Activated CD4-positive, alpha-beta T cell treated with anti-CD3 and anti-CD28 coated beads for 4 hours (primary cell): ENCODE measurements around the gene IQCH.
"Not testable (repeated sequence)": the region's sequence is repeated elsewhere in the genome, so short reads cannot be mapped to it uniquely, and the experiment has no call there.

Source experiments
- DNase-seq, 2 donors: peaks; one replicate each; pipeline ENCODE4 v3.0.0-alpha.2; 2020

IQCH gene

DNA sequence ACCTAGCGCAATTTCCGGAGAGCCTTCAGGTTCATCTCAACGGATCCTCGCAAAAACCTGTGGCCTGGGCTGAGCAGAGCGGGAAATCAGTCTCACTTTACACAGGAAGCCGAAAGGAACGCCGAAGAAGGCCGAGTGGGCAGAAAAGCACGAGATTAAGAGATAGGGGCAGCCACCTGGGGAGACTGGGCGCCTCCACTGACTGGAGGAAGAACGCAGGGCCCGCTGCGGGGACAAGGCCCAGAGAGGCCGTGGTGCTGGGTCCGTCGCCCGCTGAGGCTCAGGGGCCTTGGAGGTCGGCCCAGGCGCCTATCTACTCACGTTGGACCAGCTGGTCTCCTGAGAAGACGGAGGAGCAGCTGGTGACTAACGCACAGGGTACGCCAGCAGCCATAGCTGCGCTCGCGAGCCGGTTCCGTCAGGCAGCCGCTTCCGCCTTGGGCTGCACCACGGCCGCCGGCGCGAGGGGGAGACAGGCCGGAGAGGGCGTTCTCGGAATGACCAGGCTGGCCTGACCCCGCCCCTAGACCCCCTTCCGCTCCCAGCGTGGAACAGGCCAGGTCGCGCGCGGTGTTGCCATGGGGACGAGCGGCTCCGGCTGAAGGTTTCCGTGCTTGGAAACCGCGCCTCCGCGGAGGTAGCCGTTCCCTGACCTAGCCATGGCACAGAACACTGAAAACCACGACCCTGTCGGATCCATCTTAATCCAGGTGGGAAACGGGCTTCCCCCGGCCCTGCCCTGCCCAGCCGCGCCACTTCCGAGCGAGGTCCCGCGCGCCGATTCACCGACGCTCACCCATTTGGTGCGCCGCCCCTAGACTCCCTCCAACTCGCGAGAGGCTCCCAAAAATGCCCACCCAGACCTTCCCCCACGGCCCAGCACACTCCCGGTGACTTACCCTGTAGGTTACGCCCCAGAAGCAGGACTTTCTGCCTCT lies at the start of gene IQCH, which contains the start of gene AAGAB:
TSS of gene IQCH (plus strand) at position 549 of the 938 bp plus-strand sequence. CDS start at position 660, 111 bp downstream.
TSS of gene AAGAB (minus strand) at position 424 of the 938 bp plus-strand sequence. CDS start at position 394, 30 bp downstream.
- DNase-seq, result peak; percentile 96 to 97

DNA sequence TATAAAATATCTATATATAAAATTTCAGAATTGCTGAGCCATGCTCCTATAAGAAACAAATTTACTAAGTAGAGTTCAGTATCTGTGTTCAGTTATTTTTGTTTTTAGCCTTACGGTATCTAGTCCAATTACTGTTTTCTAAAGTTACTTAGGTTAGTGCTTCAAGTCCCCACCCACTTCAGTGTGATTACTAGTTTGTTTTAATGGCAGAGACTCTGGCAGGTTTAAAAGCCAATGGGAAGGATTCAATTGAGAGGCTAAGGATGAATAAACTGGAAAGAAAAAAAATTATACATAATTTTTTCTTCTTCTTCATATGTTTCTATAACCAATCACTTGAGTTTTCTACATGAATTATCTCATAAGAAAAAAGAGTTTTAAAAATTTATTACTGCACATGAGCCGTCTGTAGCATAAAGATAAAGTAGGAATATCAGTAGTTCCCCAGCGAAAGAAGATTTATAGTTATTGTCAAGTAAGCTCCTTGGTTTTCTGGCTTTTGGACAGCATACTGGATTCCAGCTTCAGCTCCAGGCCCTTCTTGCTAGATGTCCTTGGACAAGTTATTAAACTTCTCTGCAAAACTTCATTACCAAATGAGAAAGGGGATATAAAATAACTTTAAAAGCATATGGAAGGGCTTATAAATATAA lies 46.9 kb upstream of the IQCH start:
- DNase-seq, result no peak

GRCh38 chr15:67208396-67208795 lies 46.2 kb upstream of the IQCH start:
- DNase-seq, result no peak

DNA sequence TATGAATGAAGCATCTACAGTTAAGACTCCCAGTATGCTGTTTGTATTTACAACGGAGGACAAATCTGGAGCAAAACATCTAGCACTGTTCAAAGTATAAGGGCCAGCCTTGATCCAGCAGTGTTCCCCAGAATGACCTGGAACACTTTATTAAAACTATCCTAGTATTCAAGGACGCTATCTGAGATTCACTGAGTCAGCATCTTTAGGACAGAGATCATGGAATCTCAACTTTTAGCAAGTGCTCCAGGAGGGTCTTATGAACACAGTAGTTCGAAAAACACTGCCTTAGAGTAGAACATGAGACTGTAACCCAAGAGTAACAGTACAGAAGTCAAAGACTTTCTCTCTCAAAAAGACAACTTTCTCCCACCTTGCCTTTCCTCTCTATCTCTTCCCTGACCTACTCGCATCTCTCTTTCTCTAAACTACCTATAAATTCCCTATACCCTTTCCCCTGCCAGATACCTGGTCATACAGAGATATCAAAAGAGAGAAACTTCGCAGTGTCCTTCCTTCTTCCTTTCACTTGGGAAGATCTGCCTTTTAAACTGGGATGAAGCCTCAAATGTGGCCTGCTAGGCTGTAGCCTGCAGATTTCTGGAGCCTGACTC lies 43.9 kb upstream of the IQCH start:
- DNase-seq, result no peak

DNA sequence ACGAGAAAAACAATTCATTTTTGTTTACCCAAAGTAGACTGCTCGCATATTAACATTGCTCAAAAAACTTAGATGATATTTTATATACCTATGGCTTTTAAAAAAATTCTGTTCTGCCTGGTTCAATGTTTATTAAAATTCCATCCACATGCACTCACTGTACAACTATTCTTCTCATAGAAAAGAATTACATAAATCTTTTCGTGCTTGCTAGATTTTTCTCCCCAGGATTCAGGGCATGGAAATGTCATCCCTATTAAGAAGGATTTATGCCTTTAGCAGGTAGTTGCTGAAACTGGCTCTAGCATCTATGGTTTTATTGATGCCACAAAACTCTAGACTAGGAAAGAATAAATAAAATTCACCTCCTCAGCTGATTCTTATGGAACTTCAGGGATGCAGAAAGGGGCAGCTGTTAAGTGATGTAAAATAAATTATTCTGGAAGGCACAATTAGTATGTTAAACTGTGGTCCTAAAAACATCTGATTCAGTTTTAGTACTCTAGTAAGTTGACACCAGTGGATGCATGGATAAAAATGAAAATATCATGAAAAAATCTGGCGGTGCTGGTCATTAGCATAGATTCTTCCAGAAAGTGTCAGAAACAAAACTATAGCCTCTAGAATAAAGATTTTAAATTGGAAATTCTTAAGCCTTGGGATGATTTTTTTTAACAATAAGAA lies 41.8 kb upstream of the IQCH start:
- DNase-seq, result no peak

DNA sequence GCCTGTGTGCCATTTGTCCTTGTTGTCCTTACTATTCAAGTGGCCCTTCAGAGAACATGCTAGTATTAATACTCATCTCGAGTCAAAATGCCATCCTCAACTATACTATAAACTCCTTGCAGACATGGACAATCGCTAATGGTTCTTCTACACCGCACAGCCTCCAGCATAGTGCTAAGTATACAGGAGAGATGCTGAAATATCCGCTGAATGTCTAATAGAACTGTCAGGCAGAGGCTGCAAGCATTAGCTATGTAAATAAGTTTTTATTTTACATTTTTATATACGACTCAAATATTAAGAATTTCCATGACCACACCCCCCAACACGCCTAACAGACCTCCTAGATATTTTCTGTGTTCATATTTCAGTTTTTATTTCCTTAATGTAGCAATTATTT lies 39.5 kb upstream of the IQCH start:
- no peak for DNase-seq

- DNase-seq, result no peak
Measured at GRCh38 chr15:67216859-67217258, 37.7 kb upstream of the IQCH start.

DNA sequence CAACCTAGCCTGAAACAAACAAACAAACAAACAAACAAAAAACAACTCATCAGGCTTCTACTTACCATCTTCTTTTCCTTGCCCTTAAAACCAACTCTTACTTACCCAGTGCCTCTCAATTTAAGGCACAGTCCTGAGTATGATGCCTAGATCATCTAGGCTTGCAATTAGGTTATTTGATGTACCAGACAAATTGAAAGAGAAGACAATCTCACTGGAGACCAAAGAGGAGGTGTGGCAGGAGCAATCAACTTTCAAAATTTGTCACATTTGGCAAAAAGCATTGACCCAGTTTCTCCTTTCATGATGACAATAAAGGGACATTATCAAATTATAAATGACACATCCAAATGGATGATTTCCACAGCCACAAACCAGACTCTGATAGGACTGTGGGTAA lies 36.2 kb upstream of the IQCH start:
- DNase-seq, result no peak

GRCh38 chr15:67219288-67219687 lies 35.3 kb upstream of the IQCH start:
- DNase-seq, result no peak

DNA sequence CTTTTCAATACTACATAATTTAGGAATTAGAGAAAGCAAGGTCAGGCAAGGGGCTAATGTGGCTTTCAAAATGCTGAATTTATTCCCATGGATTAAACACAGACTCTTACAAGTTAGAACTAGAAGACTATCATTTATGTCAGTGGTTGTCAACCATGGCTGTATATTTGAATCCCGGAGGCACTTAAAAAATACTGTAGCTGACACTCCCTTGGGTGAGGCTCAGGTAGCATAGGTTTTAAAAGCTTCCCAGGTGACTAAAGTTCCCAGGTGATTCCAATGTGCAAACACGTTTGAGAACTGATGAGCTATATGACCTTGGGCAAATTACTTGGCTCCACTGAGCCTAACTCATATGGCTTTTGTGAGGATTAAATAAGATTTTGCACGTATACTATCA lies 29.7 kb upstream of the IQCH start:
- no peak for DNase-seq

DNA sequence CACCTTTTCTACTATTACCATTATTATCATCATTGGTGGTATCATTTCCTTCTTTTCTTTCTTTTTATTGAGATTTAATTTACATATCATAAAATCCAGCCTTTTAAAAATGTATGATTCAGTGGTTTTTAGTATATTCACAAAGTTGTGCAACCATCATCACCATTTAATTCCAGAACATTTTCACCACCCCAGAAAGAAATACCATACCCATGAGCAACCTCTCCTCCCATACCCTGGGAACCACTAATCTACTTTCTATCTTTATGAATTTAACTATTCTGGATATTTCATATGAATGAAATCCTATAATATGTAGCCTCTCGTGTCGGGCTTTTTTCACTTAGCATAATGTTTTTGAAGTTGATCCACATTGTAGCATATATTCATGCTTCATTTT lies 29.2 kb upstream of the IQCH start:
- DNase-seq, result no peak

- DNase-seq, result no peak
Measured at GRCh38 chr15:67227431-67227830, 27.2 kb upstream of the IQCH start.

- no peak for DNase-seq
Measured at GRCh38 chr15:67227846-67228245, 26.7 kb upstream of the IQCH start.

DNA sequence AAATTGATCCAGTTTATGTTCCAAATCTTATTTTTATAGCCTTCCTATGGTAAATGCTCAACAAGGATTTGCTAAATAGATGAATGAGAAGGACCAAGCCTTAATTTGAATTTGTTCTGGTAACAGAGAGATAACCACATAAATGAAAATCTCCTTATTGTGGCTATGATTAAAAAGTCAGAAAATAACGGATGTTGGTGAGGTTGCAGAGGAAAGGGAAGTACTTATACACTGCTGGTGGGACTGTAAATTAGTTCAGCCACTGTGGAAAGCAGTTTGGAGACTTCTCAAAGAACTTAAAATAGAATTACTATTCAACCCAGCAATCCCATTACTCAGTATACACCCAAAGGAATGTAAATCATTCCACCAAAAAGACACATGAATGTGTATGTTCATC lies 26.3 kb upstream of the IQCH start:
- DNase-seq, result no peak

GRCh38 chr15:67230504-67230903 lies 24.1 kb upstream of the IQCH start:
- DNase-seq, result no peak

DNA sequence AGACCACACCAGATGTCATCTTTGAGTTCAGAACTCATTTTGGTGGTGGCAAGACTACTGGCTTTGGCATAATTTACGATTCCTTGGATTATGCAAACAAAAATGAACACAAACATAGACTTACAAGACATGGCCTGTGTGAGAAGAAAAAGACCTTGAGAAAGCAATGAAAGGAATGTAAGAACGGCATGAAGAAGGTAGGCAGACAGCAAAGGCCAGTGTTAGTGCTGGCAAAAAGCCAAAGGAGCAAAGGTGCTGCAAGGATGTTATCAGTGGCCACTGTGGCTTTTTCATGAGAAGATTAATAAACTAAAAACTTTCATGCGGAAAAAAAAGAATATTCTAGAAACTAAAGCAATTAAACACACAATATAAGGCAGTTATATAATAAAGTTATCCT lies 22.0 kb upstream of the IQCH start:
- no peak for DNase-seq

DNA sequence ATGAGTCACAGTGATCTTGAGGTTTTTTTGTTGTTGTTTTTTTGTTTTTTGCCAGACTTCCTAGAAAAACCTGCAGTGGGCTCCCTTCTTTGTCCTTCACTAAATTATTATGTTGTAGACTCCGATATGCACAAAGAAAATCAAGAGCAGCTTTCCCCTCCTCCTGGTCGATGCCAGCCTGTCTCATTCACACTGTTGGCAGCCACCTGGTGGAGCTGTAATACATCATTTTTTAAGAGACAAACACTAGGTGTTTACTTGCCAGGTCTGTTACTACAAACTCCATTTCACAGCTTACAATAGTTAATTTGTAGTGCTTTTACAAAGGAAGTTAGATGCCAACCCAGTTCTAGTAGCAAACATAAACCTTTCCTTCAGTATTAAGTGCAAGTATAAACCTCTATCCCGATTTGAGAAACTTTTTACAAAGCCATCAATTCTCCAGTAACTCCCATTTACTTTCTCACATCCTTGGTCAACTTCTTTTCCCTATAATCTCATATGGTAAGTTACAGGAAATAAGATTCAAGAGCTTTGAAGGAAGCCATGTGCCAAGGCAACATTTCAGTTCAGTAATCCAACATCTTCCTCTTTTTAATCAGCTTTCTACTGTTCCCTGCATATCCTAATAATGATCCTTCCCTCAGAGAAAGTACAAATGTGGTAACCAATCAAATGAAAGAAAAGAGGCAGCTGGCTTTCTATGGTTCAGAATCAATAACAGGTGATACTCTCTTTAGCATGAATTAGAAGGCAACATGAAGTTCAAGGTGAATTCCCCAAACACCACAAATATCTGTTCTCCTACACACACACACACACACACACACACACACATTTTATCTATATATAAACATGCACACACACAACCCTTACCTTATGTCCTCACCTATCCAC lies 14.1 kb upstream of the IQCH start:
- peak; percentile 27 to 32 for DNase-seq

GRCh38 chr15:67241132-67241855 lies 13.3 kb upstream of the IQCH start:
- no peak for DNase-seq

GRCh38 chr15:67242708-67243111 lies 11.9 kb upstream of the IQCH start:
- DNase-seq, result no peak

GRCh38 chr15:67244971-67245478 lies 9.6 kb upstream of the IQCH start:
- no peak for DNase-seq

DNA sequence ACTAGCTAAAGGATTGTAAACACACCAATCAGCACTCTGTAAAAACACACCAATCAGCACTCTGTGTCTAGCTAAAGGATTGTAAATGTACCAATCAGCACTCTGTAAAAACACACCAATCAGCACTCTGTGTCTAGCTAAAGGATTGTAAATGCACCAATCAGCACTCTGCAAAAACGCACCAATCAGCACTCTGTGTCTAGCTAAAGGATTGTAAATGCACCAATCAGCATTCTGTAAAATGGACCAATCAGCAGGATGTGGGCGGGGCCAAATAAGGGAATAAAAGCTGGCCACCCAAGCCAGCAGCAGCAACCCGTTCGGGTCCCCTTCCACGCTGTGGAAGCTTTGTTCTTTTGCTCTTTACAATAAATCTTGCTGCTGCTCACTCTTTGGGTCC lies 8.0 kb upstream of the IQCH start:
- not testable (repeated sequence) for DNase-seq
